ENCODE results near the gene ABCC6.
"Not testable (repeated sequence)": the region's sequence is repeated elsewhere in the genome, so short reads cannot be mapped to it uniquely, and the experiment has no call there.

ABCC6 gene

GRCh38 chr16:16158082-16158658 lies 65.1 kb downstream of the ABCC6 start:
- no peak for DNase-seq

- no peak for DNase-seq
Observed at GRCh38 chr16:16157166-16157565, 66.1 kb downstream of the ABCC6 start.

DNA sequence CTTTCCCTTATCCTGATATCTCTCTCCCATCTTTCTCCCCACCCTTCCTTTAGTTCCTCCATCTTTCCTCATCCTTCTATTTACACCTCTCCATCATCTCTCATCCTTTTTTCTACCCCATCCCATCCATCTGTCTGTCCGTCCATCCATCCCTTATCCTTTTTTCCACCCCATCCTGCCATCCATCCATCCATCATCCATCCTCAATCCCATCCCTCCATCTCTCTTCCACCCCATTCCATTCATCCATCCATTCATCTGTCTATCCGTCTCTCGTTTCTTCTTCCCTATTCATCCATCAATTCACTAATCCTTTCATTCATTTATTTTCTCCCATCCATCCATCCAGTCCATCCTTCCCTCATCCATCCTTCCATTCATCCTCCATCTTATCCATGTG lies 68.1 kb downstream of the ABCC6 start:
- no peak for DNase-seq

DNA sequence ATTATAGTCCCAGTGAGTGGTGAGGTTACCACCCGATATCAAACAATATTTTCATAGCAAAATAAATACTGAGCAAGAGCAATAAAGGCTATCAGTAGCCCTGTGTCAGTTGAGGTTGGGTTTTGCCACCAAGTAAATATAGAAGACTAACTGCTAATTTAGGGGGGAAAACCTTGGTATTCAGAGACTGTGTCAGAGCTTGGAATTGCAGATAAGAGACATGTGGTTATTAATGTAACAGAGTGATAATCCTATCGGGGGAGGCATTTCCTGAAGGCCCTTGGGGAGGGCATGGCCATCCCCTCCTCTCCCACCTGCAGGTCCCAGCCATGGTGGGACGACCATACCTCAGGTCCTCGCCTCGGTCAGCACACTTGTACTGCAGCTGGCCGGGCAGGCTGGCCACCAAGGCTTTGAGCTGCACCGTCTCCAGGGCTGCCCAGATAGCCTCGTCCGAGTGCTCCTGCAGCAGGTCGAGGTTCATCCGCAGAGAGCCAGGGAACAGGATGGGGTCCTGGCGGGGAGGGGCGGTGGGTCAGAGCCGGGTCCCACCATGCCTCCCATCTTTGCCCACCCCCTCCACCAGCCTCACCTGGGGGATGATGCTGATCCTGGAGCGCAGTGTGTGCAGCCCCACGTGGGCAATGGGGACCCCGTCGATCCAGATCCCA lies 68.9 kb downstream of the ABCC6 start:
- DNase-seq, result no peak

DNA sequence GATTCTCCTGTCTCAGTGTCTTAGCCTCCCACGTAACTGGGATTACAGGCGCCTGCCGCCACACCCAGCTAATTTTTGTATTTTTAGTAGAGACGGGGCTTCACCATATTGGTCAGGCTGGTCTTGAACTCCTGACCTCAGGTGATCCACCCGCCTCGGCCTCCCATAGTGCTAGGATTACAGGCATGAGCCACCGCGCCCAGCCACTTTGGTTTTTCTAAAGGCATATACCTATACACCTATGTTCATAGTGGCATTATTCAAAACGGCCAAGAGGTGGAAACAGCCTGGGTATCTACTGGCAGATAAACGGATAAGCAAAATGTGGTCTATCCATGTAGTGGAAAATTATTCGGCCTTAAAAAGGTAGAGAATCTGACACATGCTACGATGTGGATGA lies 70.3 kb downstream of the ABCC6 start:
- DNase-seq, result not testable (repeated sequence)

- no peak for DNase-seq
Observed at GRCh38 chr16:16151315-16151714, 72.0 kb downstream of the ABCC6 start.

DNA sequence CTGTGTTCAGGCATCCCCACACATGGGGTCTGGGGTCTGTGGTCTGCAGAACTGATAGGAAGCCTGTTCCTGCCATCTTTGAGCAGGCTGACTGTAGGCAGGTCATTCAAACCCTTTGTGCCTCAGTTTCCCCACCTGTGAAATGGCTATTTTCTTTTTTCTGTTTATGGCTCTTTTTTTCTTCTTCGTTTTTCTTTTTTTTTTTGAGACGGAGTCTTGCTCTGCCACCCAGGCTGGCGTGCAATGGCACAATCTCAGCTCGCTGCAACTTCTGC lies 72.5 kb downstream of the ABCC6 start:
- DNase-seq, result no peak

DNA sequence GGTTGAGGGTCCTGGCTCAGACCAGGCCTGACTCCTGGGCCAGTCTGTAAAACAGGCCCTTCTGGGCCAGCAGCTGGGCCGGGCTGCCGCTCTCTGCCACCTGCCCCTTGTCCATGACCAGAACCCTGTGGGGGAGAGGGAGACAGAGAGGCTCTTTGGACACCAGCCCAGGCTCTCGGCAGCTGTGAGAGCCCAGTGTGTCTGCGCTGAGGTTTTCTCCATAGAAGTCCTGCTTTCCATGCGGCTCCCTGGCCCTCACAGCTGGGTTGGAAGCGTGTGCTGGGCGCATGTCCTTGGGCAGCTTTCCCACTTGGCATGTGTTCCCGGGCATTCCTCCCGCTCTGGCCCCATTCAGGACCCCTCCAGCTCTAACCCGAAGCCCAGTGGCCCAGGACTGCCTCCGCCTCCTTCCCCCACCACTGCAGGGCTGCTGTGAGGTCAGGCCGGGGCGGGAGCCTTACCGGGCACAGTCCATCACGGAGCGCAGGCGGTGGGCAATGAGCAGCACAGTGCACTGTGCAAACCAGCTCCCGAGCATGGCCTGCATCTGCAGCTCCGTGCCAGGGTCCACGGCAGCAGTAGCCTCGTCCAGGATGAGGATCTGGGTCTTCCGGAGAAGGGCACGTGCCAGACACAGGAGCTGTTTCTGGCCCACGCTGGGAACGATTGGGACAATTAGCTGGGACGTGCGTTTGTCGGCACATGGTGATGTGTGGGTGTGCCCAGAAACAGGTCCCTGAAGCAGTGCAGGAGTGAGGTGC lies 73.0 kb downstream of the ABCC6 start:
- no peak for DNase-seq

- no peak for DNase-seq
Observed at GRCh38 chr16:16149710-16150116, 73.6 kb downstream of the ABCC6 start.

GRCh38 chr16:16148755-16149154 lies 74.5 kb downstream of the ABCC6 start:
- DNase-seq, result no peak

GRCh38 chr16:16148000-16148599 lies 75.2 kb downstream of the ABCC6 start:
- not testable (repeated sequence) for DNase-seq

DNA sequence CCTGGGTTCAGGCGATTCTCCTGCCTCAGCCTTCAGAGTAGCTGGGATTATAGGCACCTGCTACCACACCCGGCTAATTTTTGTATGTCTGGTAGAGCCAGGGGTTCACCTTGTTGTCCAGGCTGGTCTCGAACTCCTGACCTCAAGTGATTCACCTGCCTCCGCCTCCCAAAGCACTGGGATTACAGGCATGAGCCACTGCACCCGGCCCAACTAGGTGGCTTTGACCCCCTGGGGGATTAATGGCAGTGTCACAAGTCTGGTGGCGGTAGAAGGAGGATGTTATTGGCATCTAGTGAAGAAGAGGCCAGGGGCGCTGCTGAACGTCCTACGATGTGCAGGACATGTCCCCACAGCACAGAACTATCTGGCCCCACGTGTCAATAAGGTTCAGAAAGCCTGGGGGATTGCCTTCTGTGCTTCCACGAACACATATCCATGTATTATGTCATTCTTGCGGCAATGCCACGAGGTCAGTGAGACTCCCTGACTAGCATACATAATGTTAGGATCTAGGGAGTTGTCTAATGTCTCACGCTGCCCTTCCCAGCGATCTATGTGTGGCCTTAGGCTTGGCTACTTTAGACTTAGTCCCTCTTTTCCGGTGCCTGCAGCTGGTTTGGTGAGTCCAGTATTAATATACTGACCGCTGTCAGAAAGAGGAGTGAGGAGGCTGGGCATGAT lies 75.8 kb downstream of the ABCC6 start:
- no peak for DNase-seq

- no peak for DNase-seq
Observed at GRCh38 chr16:16146380-16147315, 76.6 kb downstream of the ABCC6 start.

DNA sequence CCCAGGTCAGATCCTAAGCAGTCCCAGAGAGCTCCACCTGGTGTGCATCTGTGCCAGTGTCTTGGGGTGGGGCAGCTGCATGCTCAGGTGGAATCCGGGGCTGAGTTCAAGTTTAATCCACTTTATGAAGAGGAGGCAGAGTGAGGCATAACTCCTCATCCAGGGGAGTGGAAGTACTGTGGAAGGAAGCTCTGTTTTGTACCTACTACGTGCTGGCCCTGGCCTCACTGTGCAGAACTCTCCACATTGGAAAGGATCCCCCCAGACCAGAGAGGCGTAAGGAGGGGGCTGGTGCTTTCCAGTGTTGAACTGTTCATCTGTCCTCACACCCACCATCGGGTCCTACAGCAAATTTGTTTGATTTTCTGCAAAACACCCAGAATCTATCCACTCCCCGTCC lies 78.0 kb downstream of the ABCC6 start:
- DNase-seq, result no peak

GRCh38 chr16:16144416-16144815 lies 78.9 kb downstream of the ABCC6 start:
- DNase-seq, result no peak

- DNase-seq, result no peak
Observed at GRCh38 chr16:16143931-16144330, 79.4 kb downstream of the ABCC6 start.

GRCh38 chr16:16143038-16143763 lies 80.1 kb downstream of the ABCC6 start:
- no peak for DNase-seq

GRCh38 chr16:16141784-16142396 lies 81.4 kb downstream of the ABCC6 start:
- no peak for DNase-seq

- no peak for DNase-seq
Observed at GRCh38 chr16:16141141-16141540, 82.2 kb downstream of the ABCC6 start.

GRCh38 chr16:16140537-16140936 lies 82.8 kb downstream of the ABCC6 start:
- DNase-seq, result no peak

GRCh38 chr16:16139806-16140205 lies 83.5 kb downstream of the ABCC6 start:
- DNase-seq, result no peak
